ENCODE results near the gene MEIKIN. TPM values are rescaled to one million over a fixed set of nuclear protein-coding genes. Genes with fewer than 3 reads are reported as not detected.

MEIKIN gene
- total RNA-seq, 4 donors from 2014 or later, result not detected

GRCh38 chr5:131789765-131790164, 155.7 kb downstream of the MEIKIN start:
- DNase-seq, result no peak
- TF ChIP-seq POLR2A (IDR thresholded peaks at IDR 0.05) (no peak), CTCF (IDR thresholded peaks at IDR 0.05) (no peak)
- intact Hi-C loops (cut with DNase I; ENCODE audit: low total_unique reads), result no loop called here

GRCh38 chr5:131787736-131788135, 157.7 kb downstream of the MEIKIN start:
- Histone ChIP-seq H3K27ac (no peak overlapping the region), H3K9me3 (no peaks in the 10 kb centered on the region), H3K27me3 (no peaks in the 10 kb centered on the region), H3K4me3 (no peak overlapping the region), H3K36me3 (no peaks in the 10 kb centered on the region), H3K4me1 (peaks cover 3 to 8% of the 10 kb centered on the region in 2 donors)
- DNase-seq, result no peak
- intact Hi-C loops (cut with DNase I; ENCODE audit: low total_unique reads), result no loop called here
- no peak for TF ChIP-seq POLR2A (IDR thresholded peaks at IDR 0.05)
- no peak for TF ChIP-seq CTCF (IDR thresholded peaks at IDR 0.05)

More at GRCh38 chr5:131789765-131790164, 155.7 kb downstream of the MEIKIN start:
- Histone ChIP-seq H3K36me3 (no peaks in the 10 kb centered on the region), H3K4me1 (peaks cover 3 to 8% of the 10 kb centered on the region in 2 donors), H3K4me3 (no peak overlapping the region), H3K9me3 (no peaks in the 10 kb centered on the region), H3K27me3 (no peaks in the 10 kb centered on the region), H3K27ac (no peak overlapping the region)

GRCh38 chr5:131786900-131787692, 158.4 kb downstream of the MEIKIN start:
- Histone ChIP-seq H3K27me3 (no peaks in the 10 kb centered on the region), H3K9me3 (no peaks in the 10 kb centered on the region), H3K36me3 (no peaks in the 10 kb centered on the region), H3K4me3 (no peak overlapping the region), H3K4me1 (peaks cover 3 to 8% of the 10 kb centered on the region in 2 donors), H3K27ac (no peak overlapping the region)
- TF ChIP-seq POLR2A (IDR thresholded peaks at IDR 0.05) (no peak), CTCF (IDR thresholded peaks at IDR 0.05) (no peak)
- intact Hi-C loops (cut with DNase I; ENCODE audit: low total_unique reads), result no loop called here
- no peak for DNase-seq

GRCh38 chr5:131786036-131786435, 159.4 kb downstream of the MEIKIN start:
- Histone ChIP-seq H3K4me1 (peaks cover 0 to 8% of the 10 kb centered on the region in 2 donors), H3K27ac (no peak overlapping the region), H3K9me3 (no peaks in the 10 kb centered on the region), H3K27me3 (no peaks in the 10 kb centered on the region), H3K4me3 (no peak overlapping the region), H3K36me3 (no peaks in the 10 kb centered on the region)
- DNase-seq, result no peak
- no peak for TF ChIP-seq CTCF (IDR thresholded peaks at IDR 0.05)
- no peak for TF ChIP-seq POLR2A (IDR thresholded peaks at IDR 0.05)
- intact Hi-C loops (cut with DNase I; ENCODE audit: low total_unique reads), result no loop called here

- no peak for TF ChIP-seq CTCF (IDR thresholded peaks at IDR 0.05)
- TF ChIP-seq POLR2A (IDR thresholded peaks at IDR 0.05), result no peak
Measured at GRCh38 chr5:131783874-131784273, 161.6 kb downstream of the MEIKIN start.

More at GRCh38 chr5:131783874-131784273, 161.6 kb downstream of the MEIKIN start:
- H3K27me3 ChIP-seq, result no peaks in the 10 kb centered on the region
- DNase-seq, result no peak
- H3K9me3 ChIP-seq, result no peaks in the 10 kb centered on the region
- no peak overlapping the region for H3K27ac ChIP-seq
- H3K36me3 ChIP-seq, result no peaks in the 10 kb centered on the region
- H3K4me1 ChIP-seq, result peaks cover 0 to 8% of the 10 kb centered on the region in 2 donors
- H3K4me3 ChIP-seq, result no peak overlapping the region
- intact Hi-C loops (cut with DNase I; ENCODE audit: low total_unique reads), result no loop called here

Measured in uterus (tissue), 4 donors.